ENCODE results near the gene DPEP2NB.

GRCh38 chr16:68003031-68003430, 12.7 kb downstream of the DPEP2NB start:
- TF ChIP-seq CTCF (IDR thresholded peaks at IDR 0.05) = no peak
- no peak for TF ChIP-seq POLR2A (IDR thresholded peaks at IDR 0.05)
